ENCODE data around the gene NPDC1.

Gene NPDC1

DNA sequence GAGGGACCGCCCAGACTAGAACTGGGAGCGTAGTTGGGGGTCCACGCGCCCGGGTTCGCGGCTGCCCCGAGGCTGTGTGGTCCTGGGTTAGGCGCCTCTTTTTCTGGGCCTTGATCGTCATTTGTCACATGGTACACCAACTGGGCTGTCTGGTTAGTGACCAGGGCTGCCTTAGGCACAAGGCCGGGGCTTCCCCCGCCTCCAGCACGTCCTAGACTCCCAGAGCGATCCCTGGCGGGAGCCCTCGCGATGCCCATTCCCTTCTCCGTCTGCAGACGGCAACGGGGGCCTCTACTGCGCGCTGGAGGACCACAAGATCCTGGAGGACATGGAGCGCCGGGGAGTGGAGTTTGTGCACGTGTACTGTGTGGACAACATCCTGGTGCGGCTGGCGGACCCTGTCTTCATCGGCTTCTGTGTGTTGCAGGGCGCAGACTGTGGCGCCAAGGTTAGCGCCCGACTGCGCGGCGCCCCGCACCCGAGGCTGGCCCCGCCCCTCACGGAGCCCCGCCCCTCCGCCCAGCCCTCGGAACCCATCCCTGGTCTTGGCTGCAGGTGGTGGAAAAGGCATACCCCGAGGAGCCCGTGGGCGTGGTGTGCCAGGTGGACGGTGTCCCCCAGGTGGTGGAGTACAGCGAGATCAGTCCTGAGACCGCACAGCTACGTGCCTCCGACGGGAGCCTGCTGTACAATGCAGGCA is 32.9 kb upstream of the NPDC1 start:
- no peak for DNase-seq (ENCODE audit: low read depth)
- TF ChIP-seq CTCF (IDR thresholded peaks at IDR 0.05; ENCODE audit: insufficient read depth, low read depth, low read length, missing control alignments): no peak
- peak overlapping the region; percentile 73 for H3K4me3 ChIP-seq (ENCODE audit: low read depth, low read length)

GRCh38 chr9:137077758-137078693 is 32.0 kb upstream of the NPDC1 start:
- DNase-seq (ENCODE audit: low read depth): peak; percentile 66
- TF ChIP-seq CTCF (IDR thresholded peaks at IDR 0.05; ENCODE audit: insufficient read depth, low read depth, low read length, missing control alignments): no peak
- H3K4me3 ChIP-seq (ENCODE audit: low read depth, low read length): peak overlapping the region; percentile 73

DNA sequence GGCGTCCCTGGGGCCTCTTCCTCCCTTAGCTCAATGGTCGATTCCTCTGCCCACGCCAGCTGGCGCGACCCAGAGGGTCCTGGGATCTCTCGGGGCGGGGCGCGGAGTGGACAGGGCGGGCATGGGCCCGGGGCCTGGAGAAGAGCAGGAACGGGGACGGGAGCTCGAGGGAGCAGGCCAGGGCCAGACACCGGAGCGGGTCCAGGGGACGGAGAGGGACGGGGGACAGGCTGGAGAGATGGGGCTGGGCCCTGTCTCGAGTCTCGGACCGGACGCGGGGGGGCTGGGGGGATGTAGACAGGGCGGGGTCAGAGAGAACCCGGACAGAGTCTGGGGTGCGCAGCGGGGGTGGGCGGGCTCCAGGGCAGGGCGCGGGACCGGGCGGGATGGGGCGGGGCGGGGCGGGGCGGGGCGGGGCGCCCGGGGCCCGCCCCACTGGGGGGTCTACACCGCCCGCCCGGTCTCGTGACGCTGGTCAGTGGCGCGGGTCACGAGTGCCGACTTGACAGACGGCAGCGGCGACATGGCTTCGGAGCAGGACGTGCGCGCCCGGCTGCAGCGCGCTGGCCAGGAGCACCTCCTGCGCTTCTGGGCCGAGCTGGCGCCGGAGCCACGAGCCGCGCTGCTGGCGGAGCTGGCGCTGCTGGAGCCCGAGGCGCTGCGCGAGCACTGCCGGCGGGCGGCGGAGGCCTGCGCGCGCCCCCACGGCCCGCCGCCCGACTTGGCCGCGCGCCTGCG is 31.2 kb upstream of the NPDC1 start, which contains the start of gene UAP1L1:
TSS of gene UAP1L1 (plus strand) at position 508 of the 738 bp plus-strand sequence. CDS start at position 524, 16 bp downstream.
- peak; percentile 86 for DNase-seq (ENCODE audit: low read depth)
- peak within 1 kb of the TSS; percentile 73 for H3K4me3 ChIP-seq (ENCODE audit: low read depth, low read length)
- no peak for TF ChIP-seq CTCF (IDR thresholded peaks at IDR 0.05; ENCODE audit: insufficient read depth, low read depth, low read length, missing control alignments)

- no peak for DNase-seq (ENCODE audit: low read depth)
- no peak for TF ChIP-seq CTCF (IDR thresholded peaks at IDR 0.05; ENCODE audit: insufficient read depth, low read depth, low read length, missing control alignments)
- H3K4me3 ChIP-seq (ENCODE audit: low read depth, low read length): peak overlapping the region; percentile 49
Measured at GRCh38 chr9:137076636-137077009, 30.6 kb upstream of the NPDC1 start.

- no peak overlapping the region for H3K4me3 ChIP-seq (ENCODE audit: low read depth, low read length)
- no peak for TF ChIP-seq CTCF (IDR thresholded peaks at IDR 0.05; ENCODE audit: insufficient read depth, low read depth, low read length, missing control alignments)
- DNase-seq (ENCODE audit: low read depth): no peak
Measured at GRCh38 chr9:137075275-137075775, 29.3 kb upstream of the NPDC1 start.

DNA sequence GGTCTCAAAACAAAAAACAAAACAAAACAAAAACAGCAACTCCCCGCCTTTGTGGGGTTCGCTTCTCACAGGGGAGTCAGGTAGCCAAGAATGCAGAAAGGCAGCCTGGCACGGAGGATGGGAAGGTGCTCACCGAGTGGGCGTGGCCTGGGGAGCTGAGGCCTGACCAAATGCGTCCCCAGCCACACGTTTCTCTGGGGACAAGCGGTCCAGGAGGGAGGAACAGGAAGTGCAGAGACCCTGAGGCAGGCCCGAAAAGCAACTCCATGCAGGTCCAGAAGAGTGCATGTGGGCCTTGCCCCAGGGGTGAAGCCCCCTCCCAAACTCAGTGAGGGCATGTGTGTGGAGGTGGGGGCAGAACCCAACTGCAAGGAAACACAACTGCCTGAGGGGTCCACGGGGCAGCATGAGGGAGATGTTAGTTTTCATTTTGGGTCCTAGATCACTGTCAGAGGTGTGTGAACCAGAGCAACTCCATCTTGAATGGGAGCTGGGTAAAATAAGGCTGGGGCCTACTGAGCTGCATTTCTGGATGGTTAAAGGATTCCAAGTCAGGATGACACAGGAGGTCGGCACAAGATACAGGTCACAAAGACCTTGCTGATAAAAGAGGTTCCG is 28.8 kb upstream of the NPDC1 start:
- H3K4me3 ChIP-seq (ENCODE audit: low read depth, low read length): no peak overlapping the region
- DNase-seq (ENCODE audit: low read depth): peak; percentile 72
- TF ChIP-seq CTCF (IDR thresholded peaks at IDR 0.05; ENCODE audit: insufficient read depth, low read depth, low read length, missing control alignments): no peak

Data from GM12865 (cell line).